HG03575 (cell line): ENCODE results near the gene MACROD2.

ENCODE experiments used
- ATAC-seq: cut with Tn5 transposase; IDR thresholded peaks from one replicate; pipeline ENCODE4 v1.9.1; 2021; ENCODE audit not compliant: unreplicated experiment, insufficient number of reproducible peaks, low FRiP score; ENCODE audit errors: extremely low read depth

The MACROD2 gene

DNA sequence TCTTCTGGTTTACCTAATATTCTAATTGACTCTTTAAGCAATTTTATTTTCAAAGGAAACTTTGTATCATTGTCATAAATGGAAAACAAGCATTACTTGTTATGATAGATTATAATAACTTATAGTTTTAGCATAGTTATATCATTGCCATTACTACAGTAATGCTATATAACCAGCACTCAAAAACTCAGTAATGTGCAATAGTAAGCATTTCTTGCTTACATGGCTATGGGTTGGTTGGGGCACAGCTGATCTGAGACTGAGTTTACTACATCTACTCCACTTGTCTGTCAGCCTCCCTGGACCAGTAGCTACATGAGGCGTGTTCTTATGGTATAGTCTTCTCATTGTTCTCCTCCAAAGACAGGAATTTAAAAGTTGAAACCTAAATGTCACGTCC is 1427.7 kb downstream of the MACROD2 start:
- no peak for ATAC-seq

DNA sequence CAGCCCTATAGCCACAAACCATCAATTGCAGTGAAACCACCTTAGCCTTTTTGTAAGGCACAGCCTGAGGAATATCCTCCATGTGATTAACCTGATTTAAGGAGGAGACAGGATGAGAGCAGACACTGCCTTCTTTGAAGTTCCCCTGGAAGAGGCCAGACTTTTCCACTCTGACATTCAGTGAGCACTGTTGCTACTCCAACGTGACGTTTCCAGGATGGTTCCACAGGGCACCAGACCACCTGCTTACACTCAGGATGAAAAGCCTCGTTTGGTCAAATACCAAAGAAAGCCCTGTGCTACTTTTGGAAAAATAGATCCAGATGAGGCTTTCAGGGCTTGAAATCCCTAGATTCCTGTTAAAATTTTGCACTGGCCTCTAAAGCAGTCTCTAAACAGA is 1444.2 kb downstream of the MACROD2 start:
- no peak for ATAC-seq

DNA sequence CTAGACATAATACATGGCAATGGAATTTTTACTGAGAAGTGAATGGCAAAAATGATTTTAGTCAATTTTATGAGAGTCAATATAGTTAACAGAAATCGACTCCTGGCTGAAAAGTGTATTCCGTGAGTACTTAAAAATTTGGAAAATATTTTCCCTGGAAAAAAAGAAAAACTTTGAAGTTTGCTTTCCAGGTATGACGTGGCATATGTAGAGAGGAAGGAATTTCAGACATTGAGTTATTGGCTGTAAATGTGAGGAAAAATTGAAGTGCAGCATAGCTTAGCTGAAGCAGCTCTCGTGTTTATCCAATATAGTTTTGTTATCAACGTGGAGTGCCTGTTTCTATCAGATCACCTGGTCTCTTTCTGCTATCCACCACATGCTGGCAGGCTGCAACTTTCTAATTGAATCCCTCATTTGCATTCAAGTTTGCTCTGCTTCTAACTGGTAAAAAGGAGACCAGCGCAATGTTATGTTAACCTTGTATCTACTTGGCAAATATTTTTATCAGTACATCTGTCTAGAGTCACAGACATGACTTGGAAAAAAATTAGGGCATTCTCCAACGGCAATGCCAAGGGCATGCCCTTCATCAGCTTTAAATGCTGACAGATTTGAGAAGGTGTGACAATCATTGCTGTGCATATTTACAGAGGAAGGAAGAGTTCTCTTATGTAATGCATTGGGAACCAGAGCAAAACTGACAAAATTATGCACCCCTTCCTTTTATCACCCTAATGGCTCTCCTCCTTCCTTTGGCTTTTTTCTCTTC is 1444.9 kb downstream of the MACROD2 start:
- no peak for ATAC-seq

DNA sequence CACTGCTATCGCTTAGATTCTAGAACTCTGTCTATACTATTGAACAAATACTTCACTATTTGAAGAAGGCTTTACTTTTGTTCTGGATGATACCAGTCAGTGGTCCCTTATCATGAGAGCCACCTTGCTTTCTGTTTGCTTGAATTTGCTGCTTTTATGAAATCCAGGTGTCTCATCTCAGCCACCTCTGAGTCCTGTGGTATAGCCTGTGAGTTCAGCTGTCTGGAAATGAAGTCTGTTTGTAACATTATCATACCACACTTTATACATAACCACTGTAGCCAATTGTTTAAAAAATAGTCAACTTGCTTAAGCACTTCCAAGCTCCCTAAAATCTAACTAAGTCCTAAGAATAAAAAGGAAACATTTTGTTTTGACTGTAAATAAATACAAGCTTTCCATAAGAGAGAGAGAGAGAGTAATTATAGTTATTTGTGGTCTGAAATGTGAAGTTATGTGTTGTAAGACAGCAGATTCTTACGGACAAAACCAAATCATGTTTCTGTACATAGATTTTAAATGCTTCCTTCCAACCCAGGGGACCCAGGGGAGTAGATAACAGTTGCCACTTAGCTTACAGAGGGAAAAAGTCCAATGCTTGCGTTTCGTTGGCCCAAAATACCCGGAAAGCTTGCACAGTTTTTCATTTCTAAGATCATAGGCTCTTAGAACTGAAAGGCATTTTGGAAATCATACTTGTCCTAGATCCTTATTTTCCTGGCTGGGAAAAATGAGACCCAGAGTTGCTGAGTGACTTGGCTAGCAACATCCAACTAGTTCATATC is 1449.9 kb downstream of the MACROD2 start:
- no peak for ATAC-seq

DNA sequence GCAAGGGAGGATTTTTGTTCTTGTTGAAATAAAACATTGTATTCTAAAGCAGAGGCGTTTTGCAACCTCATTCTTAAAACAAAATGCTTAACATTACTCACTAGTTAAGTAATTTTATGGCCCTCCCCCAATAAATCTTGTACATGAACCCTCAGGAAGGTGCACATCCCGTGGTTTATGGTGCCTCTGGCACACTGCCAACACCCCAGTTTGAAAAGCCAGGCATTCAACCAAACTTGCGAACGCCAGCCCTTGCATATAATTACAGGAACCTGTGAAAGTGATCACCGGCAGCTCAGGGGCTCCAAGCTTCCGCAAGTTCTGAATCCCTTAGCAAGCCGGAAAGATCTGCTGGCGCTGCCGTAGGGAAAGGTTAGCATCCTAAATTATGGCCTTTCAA is 1451.1 kb downstream of the MACROD2 start:
- ATAC-seq: no peak

DNA sequence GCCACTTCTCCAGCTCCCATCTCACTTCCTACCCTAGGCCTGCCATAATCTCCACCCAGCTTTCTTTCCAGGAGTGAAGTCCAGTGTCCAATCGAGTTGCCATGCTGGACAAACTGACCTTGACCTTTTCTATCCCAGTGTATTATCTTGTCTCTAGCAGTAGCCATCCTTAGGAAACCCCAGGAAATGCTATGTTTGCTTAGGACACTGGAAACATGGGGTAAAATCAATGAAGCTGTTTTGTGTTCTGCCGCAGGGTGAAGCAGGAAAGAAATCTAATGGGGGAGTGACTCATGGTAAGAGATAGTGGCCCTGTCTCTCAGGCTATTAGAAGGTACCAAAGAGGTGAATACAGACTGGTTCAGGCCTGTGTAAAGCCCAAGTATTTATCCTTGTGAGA is 1452.2 kb downstream of the MACROD2 start:
- no peak for ATAC-seq

DNA sequence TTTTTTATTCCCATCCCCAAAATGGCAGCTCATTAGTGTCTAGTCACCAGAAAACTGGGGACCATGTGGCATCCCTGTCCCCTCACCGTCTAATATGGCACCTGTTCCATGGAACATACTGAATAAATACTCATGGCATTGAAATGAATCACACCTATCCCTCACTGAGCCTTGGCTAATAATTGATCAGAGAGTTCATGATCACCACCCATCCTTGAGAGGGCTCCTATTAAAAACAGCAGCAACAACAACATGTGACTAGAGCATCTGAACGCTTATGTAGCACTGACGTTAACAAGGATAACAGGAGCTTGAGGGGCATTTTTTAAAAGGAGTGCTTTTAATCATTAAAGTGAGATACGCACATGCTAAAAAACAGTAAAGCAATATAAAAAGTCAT is 1453.7 kb downstream of the MACROD2 start:
- ATAC-seq: no peak

DNA sequence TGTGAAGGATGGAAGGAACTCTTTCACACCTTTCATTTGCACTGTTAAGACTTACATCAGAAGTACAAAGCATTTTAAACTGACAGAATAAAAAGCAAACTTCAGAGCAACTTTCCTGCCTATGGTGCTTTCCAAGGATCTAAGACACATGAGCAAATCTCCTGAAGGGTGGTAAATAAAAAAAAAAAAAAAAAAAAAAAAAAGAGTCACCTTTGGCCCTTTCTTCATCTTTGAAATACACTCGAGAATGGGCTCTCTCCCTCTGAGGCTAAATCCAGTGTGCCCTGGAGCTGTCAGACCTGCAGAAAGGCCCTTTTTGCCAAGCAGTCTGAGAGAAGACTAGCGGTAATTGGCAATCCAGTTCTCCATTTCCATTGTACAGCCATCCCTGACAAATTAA is 1455.9 kb downstream of the MACROD2 start:
- no peak for ATAC-seq

DNA sequence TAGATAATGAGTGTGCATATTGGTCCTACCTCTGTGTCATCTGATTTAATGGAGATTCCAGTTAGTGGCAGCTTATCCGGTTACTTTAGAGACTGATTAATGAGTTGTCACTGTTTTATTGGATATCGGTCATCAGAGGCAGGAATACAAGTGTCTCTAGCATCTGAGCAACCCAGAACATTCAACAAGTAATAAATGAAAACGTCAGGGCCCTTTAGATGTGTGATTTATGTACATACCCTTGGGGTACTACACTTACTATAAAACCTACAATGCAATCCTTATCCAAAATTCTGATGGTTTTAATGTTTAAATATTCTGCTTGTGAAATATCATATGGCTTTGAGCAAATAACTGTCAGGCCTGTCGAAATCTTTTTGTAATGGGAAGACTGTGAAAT is 1460.0 kb downstream of the MACROD2 start:
- ATAC-seq: no peak

DNA sequence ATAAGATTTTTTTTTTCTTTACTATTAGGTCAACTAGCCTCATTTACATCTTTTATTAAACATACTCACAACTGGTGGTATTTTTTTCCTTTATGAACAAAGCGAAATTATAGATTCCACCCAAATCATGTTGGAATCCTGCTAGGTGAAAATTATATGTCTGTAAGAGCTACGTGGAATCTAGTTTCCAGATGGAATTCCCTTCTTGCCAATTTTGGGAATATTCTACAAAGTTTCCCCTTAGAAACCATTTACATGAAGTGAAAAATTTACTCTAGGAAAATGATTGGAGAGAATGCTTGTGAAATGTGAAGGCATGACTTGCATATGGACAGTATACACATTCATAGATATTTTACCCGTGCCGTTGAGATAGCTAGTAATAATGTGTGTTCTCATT is 1466.6 kb downstream of the MACROD2 start:
- no peak for ATAC-seq

DNA sequence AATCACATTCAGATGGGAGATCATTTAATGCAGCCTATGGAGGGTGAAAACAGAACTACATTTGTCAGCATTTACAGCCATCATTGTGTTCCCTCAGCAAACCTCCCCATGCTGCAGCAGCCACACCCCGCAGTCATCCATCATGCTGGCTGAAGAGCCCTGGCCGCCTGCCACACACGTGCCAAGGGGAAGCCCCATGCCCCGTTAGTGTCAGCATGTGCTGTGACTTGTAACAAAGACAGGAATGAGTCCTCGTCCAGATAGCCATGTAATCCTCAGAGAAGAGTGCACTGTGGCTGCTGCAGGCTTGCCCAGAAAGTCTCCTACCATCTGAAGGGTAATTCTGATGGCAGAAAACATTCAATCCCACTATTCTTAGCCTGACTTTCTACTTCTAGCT is 1480.2 kb downstream of the MACROD2 start:
- no peak for ATAC-seq

DNA sequence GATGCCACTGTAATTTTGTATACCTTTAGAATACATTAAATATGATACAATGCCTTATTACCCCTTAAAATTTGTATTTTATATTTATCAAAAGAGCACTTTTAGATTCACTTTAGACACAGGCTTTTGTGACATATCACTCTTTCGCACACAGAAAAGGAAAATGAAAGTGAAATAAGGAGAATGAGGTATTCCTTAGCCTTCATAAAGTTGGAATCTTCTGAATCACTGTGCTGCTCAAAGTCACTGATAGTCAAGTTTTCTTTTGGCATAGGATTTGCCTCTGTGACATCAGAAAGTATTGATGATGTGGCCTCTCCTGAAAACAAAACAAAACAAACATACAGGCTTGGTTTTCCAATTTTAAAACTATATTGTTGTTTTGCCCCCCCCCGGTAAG is 1480.9 kb downstream of the MACROD2 start:
- ATAC-seq: no peak

DNA sequence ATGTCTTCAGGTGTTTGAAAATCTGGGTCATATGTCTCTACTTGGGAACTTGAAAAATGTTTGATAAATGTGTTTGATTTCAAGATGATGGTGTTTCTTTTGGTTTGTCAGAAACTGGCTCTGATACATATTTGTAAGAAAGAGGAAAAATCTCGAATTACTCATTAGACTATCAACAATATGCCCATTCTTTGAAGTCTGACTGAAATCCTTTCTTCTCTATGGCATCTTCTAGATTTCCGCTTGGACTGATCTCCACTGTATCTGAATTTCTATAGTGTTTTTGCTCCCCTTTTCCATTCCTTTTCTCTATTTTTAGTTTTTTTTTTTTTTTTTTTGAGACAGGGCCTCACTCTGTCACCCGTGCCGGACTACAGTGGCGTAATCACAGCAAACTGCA is 1481.5 kb downstream of the MACROD2 start:
- ATAC-seq: no peak

DNA sequence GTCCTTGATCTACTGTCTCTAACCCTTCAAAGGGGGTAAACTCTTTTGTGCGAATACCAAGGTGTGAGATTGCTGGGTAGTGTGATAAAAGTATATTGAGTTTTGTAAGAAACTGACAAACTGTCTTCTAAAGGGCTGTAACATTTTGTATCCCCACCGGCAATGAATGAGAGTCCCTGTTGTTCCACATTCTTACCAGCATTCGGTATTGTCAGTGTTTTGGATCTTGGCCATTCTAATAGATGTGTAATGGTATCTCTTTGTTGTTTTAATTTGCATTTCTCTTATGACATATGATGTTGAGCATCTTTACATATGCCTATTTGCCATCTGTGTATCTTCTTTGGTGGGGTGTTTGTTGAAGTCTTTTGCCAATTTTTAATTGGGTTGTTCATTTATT is 1487.2 kb downstream of the MACROD2 start:
- no peak for ATAC-seq

DNA sequence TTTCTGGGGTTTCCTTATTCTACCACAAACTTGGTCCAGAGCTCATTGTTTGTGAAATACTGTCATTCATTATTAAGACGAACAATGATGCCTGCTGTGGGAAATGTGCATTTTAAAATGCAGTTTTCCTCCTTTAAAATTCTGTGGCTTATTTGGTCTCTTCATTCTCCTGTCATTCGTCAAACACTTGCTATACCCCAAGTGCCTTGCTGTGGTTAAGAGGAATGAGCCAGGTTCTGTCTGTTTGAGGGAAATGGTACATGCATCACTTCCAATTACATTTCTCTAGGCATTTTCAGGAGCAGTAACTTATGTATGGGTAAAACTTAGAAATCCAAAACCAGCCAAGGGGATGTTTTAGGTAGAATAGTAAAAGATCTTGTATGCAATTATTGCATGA is 1490.2 kb downstream of the MACROD2 start:
- no peak for ATAC-seq

DNA sequence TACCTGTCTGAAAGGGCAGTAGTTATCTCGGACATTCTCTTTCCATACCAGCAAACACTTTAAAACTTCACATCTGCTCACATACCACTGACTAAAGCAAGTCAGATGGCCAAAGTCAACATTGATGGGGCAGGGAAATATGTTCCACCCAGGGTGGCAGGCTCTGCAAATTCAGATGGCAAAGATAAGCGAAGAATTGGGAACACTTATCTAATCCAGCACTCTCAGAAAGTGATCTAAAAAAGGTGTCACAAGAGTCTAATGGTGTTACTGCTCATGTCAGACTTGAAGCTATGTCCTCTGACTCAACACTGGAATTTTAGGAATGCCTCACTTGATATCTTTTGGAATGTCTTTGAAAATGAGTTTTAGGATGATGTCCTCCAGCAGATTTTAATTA is 1491.7 kb downstream of the MACROD2 start:
- ATAC-seq: no peak

DNA sequence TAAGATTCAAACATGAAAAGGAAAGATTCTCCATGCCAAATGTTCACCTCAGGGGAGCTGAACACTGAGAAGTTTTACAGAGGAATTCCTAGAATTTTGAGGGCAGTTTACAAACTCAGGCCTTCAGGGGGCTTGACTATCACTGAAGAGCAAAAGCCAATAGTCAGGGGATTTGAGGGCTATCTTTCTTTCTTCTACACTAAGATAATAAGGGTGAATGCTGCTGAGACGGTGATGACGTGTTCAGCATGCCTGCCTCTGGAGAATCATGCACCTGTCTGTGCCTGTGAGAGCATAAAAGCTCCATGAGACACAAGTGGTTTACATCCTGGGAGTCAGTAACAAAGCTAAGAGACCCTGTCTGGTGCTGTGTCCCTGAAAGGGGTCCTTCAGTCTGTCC is 1492.4 kb downstream of the MACROD2 start:
- no peak for ATAC-seq

DNA sequence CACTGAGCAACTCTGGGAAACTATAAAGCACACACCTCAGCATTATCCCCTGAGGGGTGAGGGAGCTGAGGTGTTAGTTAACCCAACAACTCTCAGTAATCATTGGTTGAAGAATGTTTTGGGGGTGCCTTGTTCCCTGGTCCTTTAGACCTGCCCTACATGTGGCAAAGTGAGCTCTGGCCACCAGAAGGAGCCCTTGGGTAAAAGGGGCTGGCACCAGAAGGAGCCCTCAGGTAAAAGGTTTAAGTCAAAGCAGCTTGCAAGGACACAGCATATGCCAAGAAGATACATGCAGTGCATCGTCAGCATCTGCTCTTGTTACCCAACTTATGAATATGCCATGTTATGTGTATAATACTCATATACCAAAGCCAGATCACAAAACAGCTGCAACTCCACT is 1496.3 kb downstream of the MACROD2 start:
- no peak for ATAC-seq

DNA sequence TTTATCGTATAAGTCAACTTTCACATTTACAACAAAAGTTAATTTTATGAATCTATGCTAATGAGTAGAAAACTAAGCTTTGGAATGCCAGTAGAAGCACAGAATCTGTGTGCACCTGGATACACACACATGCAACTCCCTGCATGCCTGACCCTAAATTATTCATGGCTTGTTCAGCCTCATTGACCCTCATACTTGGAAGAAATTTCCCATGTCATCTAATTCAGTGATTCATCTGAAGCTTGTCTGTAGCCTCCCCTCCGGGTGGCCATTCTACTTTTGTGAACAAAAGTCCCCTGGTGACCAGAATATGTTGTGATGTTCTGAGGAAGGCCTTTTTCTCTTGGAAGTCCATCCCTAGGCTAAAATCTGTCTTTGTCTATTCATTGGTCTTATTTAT is 1499.5 kb downstream of the MACROD2 start:
- ATAC-seq: no peak

DNA sequence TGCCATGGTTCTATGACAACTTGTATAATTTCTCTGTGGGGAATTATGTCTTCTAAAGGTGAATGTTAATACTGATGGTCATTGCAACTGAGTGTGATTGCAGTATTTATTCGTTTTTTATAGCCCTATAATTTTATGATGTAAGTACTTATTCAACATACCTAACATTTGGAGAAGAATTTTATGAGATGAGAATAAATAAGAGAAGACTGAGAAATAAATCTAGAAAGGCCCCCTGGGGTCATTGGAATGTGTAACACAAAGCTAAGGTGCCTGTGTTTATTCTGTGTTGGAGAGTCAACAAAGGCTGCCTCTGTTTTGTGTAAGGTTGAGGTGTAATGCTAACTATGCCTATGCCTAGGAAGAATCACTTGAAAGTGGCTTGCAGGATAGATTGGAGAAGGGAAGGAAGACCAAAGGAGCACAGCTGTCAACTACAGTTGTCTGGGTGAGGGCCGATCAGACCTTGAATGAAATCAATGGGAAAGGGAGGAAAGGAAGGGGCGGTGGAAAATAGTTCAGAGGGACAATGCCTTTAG is 1501.3 kb downstream of the MACROD2 start:
- ATAC-seq: no peak
